Measurements from ENCODE around the gene TBC1D9B. TPM values are rescaled to one million over a fixed set of nuclear protein-coding genes. Genes with fewer than 3 reads are reported as not detected.

The TBC1D9B gene
- total RNA-seq, 6 experiments from 2014 or later, result 58.7 to 81.9 (median 69.5) TPM

- Histone ChIP-seq H3K36me3 (peaks cover 0 to 36% (median 7%) of the 10 kb centered on the region in 4 donors), H3K27me3 (no peaks in the 10 kb centered on the region), H3K9me3 (no peaks in the 10 kb centered on the region), H3K4me1 (no peaks in the 10 kb centered on the region), H3K27ac (no peak overlapping the region), H3K4me3 (no peak overlapping the region)
- ATAC-seq, result peak in 1 of 4 donors; percentile 18
- 39% methylated on average over 6 of the region's 21 CpGs for WGBS (ENCODE audit: insufficient coverage, low coverage, low lambda C conversion rate, missing lambda C conversion rate)
- intact Hi-C loops (cut with DNase I), result no loop called here
- TF ChIP-seq POLR2A (IDR thresholded peaks at IDR 0.05) (no peak), CTCF (IDR thresholded peaks at IDR 0.05) (peak in 2 of 4 donors; percentile 4 to 6)
- DNase-seq, result no peak
Measured at GRCh38 chr5:179866241-179867078, 41.2 kb downstream of the TBC1D9B start.

GRCh38 chr5:179865491-179866240, 42.0 kb downstream of the TBC1D9B start:
- intact Hi-C loops (cut with DNase I), result no loop called here
- 86% methylated on average over 9 of the region's 15 CpGs for WGBS (ENCODE audit: insufficient coverage, low coverage, low lambda C conversion rate, missing lambda C conversion rate)
- no peak for TF ChIP-seq POLR2A (IDR thresholded peaks at IDR 0.05)
- no peak for TF ChIP-seq CTCF (IDR thresholded peaks at IDR 0.05)
- Histone ChIP-seq H3K4me3 (no peak overlapping the region), H3K9me3 (no peaks in the 10 kb centered on the region), H3K27ac (no peak overlapping the region), H3K4me1 (no peaks in the 10 kb centered on the region), H3K27me3 (no peaks in the 10 kb centered on the region), H3K36me3 (peaks cover 0 to 33% (median 7%) of the 10 kb centered on the region in 4 donors)
- ATAC-seq (no peak), DNase-seq (no peak)

- no peaks in the 10 kb centered on the region for H3K4me1 ChIP-seq
- TF ChIP-seq CTCF (IDR thresholded peaks at IDR 0.05) (no peak), POLR2A (IDR thresholded peaks at IDR 0.05) (no peak)
- no peak overlapping the region for H3K27ac ChIP-seq
- H3K4me3 ChIP-seq, result no peak overlapping the region
- 92% methylated on average over 4 of the region's 7 CpGs for WGBS (ENCODE audit: insufficient coverage, low coverage, low lambda C conversion rate, missing lambda C conversion rate)
- no peaks in the 10 kb centered on the region for H3K27me3 ChIP-seq
- H3K36me3 ChIP-seq, result peaks cover 0 to 29% (median 7%) of the 10 kb centered on the region in 4 donors
- intact Hi-C loops (cut with DNase I), result no loop called here
- no peak for DNase-seq
- no peak for ATAC-seq
- no peaks in the 10 kb centered on the region for H3K9me3 ChIP-seq
Measured at GRCh38 chr5:179864686-179865085, 43.0 kb downstream of the TBC1D9B start.

GRCh38 chr5:179863449-179864085, 44.1 kb downstream of the TBC1D9B start:
- TF ChIP-seq POLR2A (IDR thresholded peaks at IDR 0.05), result no peak
- no peak for TF ChIP-seq CTCF (IDR thresholded peaks at IDR 0.05)
- 91% methylated on average over 7 of the region's 31 CpGs for WGBS (ENCODE audit: insufficient coverage, low coverage, low lambda C conversion rate, missing lambda C conversion rate)
- peaks cover 0 to 4% (median 0%) of the 10 kb centered on the region in 4 donors for H3K4me1 ChIP-seq
- H3K9me3 ChIP-seq, result no peaks in the 10 kb centered on the region
- intact Hi-C loops (cut with DNase I), result no loop called here
- H3K27me3 ChIP-seq, result no peaks in the 10 kb centered on the region
- no peak overlapping the region for H3K27ac ChIP-seq
- DNase-seq, result no peak
- no peak for ATAC-seq
- H3K4me3 ChIP-seq, result no peak overlapping the region
- H3K36me3 ChIP-seq, result peaks cover 0 to 22% (median 7%) of the 10 kb centered on the region in 4 donors
